ENCODE measurements around the gene CFAP46. TPM values are rescaled to one million over a fixed set of nuclear protein-coding genes. Genes with fewer than 3 reads are reported as not detected.
A peak's percentile ranks its signal among the peaks of the same experiment; 100 is the strongest.

The CFAP46 gene
- total and polyA plus RNA-seq, 12 donors, result 0.36 to 1.9 (median 1.1) TPM

- 80 to 91% methylated on average over 8 of the region's 8 CpGs for WGBS, 2 donors
- peaks cover 0 to 6% (median 0%) of the 10 kb centered on the region in 9 donors for H3K4me1 ChIP-seq
Observed at GRCh38 chr10:132986576-132986975, 44.2 kb upstream of the CFAP46 start.

GRCh38 chr10:132986076-132986475 lies 43.7 kb upstream of the CFAP46 start:
- peaks cover 0 to 6% (median 0%) of the 10 kb centered on the region in 9 donors for H3K4me1 ChIP-seq
- intact Hi-C loops (cut with DNase I), result no loop called here
- DNase-seq, result no peak

More at GRCh38 chr10:132986576-132986975, 44.2 kb upstream of the CFAP46 start:
- ATAC-seq (no peak), DNase-seq (no peak)
- Histone ChIP-seq H3K27ac (no peak overlapping the region), H3K36me3 (no peaks in the 10 kb centered on the region), H3K9me3 (no peaks in the 10 kb centered on the region), H3K27me3 (peaks cover 0 to 36% (median 17%) of the 10 kb centered on the region in 7 donors), H3K4me3 (no peak overlapping the region)
- no peak for TF ChIP-seq CTCF (IDR thresholded peaks at IDR 0.05)
- intact Hi-C loops (cut with DNase I), result no loop called here

GRCh38 chr10:132985546-132985900 lies 43.2 kb upstream of the CFAP46 start:
- H3K4me3 ChIP-seq, result no peak overlapping the region
- ATAC-seq (no peak), DNase-seq (no peak)
- H3K4me1 ChIP-seq, result peaks cover 0 to 6% (median 0%) of the 10 kb centered on the region in 9 donors
- no peak for TF ChIP-seq CTCF (IDR thresholded peaks at IDR 0.05)
- H3K27me3 ChIP-seq, result peaks cover 0 to 31% (median 17%) of the 10 kb centered on the region in 7 donors
- no peak overlapping the region for H3K27ac ChIP-seq
- H3K36me3 ChIP-seq, result no peaks in the 10 kb centered on the region
- intact Hi-C loops (cut with DNase I), result no loop called here
- 78 to 84% methylated on average over 6 of the region's 6 CpGs for WGBS, 2 donors
- H3K9me3 ChIP-seq, result no peaks in the 10 kb centered on the region

More at GRCh38 chr10:132986076-132986475, 43.7 kb upstream of the CFAP46 start:
- H3K27ac ChIP-seq, result no peak overlapping the region
- no peaks in the 10 kb centered on the region for H3K9me3 ChIP-seq
- no peaks in the 10 kb centered on the region for H3K36me3 ChIP-seq
- TF ChIP-seq CTCF (IDR thresholded peaks at IDR 0.05), result no peak
- H3K4me3 ChIP-seq, result no peak overlapping the region
- no peak for ATAC-seq
- 75 to 84% methylated on average over 8 of the region's 8 CpGs for WGBS, 2 donors
- peaks cover 0 to 33% (median 17%) of the 10 kb centered on the region in 7 donors for H3K27me3 ChIP-seq

- DNase-seq (no peak), ATAC-seq (peak in 4 of 8 donors; percentile 7 to 63 (median 23))
- H3K27me3 ChIP-seq, result peaks cover 0 to 31% (median 17%) of the 10 kb centered on the region in 7 donors
- no peaks in the 10 kb centered on the region for H3K36me3 ChIP-seq
- H3K9me3 ChIP-seq, result no peaks in the 10 kb centered on the region
- H3K4me3 ChIP-seq, result no peak overlapping the region
- 44 to 62% methylated on average over 26 of the region's 26 CpGs for WGBS, 2 donors
- peaks cover 0 to 6% (median 0%) of the 10 kb centered on the region in 9 donors for H3K4me1 ChIP-seq
- H3K27ac ChIP-seq, result no peak overlapping the region
- no peak for TF ChIP-seq CTCF (IDR thresholded peaks at IDR 0.05)
- intact Hi-C loops (cut with DNase I), result no loop called here
Observed at GRCh38 chr10:132984801-132985545, 42.6 kb upstream of the CFAP46 start.
